Mammary microvascular endothelial cell (primary cell): ENCODE data around the gene OLFML3. TPM values are rescaled to one million over a fixed set of nuclear protein-coding genes. Genes with fewer than 3 reads are reported as not detected.

Experiments
- total RNA-seq: library from RNA; depleted of rRNA; stranded (reverse); fragments of >200 nt; gene quantifications from 2 replicates; pipeline ENCODE4 v1.2.3, GENCODE V29; 2015

OLFML3 gene, protein sequence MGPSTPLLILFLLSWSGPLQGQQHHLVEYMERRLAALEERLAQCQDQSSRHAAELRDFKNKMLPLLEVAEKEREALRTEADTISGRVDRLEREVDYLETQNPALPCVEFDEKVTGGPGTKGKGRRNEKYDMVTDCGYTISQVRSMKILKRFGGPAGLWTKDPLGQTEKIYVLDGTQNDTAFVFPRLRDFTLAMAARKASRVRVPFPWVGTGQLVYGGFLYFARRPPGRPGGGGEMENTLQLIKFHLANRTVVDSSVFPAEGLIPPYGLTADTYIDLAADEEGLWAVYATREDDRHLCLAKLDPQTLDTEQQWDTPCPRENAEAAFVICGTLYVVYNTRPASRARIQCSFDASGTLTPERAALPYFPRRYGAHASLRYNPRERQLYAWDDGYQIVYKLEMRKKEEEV
- total RNA-seq, result 0.93 and 1.9 TPM in 2 replicates

DNA sequence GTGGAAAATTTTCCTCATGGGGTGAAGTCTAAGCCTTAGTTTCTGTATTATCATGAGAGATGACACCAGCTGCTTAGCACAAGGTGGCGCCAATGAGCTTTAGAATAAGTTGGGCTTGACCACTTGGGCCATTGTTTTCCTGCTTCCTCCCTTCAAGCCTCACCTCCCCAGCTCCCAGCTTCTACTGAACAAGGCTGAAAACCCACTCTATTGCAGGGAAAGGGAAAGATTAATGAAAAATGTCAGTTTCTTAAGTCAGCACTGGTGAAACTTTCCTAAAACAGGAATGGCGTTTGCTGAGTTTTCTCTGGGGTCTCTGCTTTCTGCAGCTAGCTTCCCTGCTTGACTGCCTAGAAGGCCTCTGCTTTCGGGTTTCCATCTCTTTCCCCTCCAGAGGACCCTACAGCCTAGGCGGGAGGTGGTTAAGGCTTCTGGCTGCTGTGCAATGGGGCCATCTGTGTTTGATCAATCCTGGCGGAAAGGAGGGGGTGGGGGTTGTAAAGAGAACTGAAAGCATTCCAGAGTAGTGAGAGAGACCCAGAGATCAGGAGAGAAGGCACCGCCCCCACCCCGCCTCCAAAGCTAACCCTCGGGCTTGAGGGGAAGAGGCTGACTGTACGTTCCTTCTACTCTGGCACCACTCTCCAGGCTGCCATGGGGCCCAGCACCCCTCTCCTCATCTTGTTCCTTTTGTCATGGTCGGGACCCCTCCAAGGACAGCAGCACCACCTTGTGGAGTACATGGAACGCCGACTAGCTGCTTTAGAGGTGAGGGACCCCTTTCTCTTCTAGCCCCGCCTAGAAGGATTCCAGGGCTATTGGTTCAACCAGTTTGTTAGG, at the start of gene OLFML3:
OLFML3 (plus strand) TSS at position 612 of the 840 bp plus-strand sequence; CDS start at position 655, 43 bp downstream.

Other genes with a start within 250 kb of the OLFML3 start
- 28.2 and 33.2 TPM in 2 replicates for gene PHTF1, start 220.0 kb upstream of the OLFML3 start, total RNA-seq
- 6.2 and 10.5 TPM in 2 replicates for gene RSBN1, start 167.0 kb upstream of the OLFML3 start, total RNA-seq
- 3.1 TPM in 2 replicates for gene PTPN22, start 107.8 kb upstream of the OLFML3 start, total RNA-seq
- gene BCL2L15, start 91.9 kb upstream of the OLFML3 start, total RNA-seq, result 0.07 TPM in 1 of 2 replicates, not detected in the other
- 17.0 and 18.2 TPM in 2 replicates for gene AP4B1, start 74.7 kb upstream of the OLFML3 start, total RNA-seq
- 9.1 and 10.6 TPM in 2 replicates for gene DCLRE1B, start 74.1 kb upstream of the OLFML3 start, total RNA-seq
- 21.4 and 24.9 TPM in 2 replicates for gene HIPK1, start 50.1 kb upstream of the OLFML3 start, total RNA-seq
- not detected in 2 replicates for gene SYT6, start 174.4 kb downstream of the OLFML3 start, total RNA-seq